IPS-NIHi11 (cell line): Measurements from ENCODE around the gene DNAJC6.

Experiments
- DNase-seq: peaks from one replicate; pipeline ENCODE4 v3.0.0; 2012; ENCODE audit warnings: mixed read lengths, low spot score

DNAJC6 gene

DNA sequence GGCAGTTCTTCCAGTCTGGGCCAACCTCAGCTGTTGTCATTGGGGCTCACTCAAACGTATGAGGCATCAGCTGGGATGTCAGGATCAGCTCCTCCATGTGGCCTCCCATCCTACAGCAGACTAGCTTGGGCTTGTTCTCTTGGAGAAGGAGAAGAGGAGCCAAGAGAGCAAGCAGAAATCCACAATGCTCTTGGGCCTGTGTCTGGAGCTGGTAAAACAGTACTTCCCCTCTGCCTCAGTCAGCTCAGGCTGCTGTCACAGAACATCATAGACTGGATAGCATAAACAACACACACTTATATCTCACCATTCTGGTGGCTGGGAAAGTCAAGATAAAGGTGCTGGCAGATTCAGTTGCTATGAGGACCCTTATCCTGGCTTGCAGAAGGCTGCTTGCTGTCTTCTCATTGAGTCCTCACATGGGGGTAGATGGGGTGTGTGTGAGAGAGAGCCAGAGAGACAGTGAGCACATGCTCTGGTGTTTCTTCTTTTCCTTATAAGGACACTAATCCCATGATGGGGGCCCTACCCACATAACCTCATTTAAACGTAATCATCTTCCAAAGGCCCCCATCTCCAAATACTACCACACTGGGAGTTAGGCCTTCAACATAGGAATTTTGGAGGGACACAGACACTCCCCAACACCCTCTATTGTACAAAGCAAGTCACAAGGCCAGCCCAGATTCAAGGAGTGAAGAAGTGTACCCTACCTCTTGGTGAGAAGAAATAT, 16.3 kb upstream of the DNAJC6 start:
- no peak for DNase-seq

DNA sequence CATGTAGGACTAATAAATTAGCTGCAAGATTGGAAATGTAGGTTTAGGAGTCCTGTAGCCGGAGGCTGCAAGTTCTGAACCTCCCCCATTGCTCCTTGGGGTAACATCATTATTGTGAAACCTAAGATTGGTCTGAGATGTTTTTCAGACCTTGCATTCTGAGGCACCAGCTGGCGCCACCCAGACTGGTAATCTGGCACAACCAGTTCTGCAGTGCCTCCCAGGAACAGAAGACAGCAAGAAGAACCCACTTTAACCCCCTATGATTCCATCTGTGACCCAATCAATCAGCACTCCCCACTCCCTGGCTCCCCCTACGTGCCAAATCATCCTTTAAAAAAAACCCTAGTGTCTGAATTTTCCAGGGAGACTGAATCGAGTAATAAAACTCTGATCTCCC, 11.6 kb upstream of the DNAJC6 start:
- no peak for DNase-seq

DNA sequence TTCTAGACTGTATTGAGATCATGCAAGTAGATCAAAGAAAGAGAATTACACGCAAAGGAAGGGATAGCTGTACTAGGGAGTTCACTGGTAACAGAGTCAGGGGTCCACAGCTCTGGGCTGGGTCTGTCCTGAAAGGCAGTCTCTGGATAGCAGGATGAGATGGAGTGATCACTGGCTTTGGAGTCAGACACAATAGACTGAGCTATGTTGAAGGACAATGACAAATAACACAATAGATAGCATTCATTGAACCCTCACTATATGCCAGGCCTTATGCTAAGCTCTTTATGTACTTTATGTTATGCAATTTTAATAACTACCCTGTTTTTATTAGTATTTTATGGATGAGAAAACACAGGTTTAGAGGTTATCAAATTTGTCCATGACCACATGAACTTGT, 10.0 kb upstream of the DNAJC6 start:
- no peak for DNase-seq

DNA sequence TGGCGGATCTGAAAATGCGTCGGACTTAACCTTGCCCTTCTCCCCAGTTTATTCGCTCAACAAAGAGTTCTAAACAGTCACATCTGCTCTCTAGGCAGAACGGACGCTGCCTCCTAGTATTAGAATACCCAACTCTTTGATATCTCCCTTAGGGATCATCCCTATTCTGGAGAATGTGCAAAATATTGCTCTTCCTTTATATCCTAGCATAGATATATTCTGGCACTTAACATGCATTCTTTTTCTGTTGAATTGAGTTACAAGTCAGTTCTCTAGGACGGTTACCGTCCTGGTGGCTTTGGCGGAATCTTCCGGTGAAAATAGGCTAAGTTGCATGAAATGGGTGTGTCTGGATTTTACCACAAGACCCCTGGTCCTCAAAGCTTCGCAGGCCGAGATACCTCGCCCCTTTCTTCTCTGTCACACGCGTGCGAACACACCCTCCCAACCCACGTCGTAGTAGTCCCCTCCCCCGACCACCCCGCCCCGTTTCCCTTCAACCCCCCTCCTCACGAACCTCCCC, 501 bp upstream of the DNAJC6 start:
- DNase-seq, result no peak

DNA sequence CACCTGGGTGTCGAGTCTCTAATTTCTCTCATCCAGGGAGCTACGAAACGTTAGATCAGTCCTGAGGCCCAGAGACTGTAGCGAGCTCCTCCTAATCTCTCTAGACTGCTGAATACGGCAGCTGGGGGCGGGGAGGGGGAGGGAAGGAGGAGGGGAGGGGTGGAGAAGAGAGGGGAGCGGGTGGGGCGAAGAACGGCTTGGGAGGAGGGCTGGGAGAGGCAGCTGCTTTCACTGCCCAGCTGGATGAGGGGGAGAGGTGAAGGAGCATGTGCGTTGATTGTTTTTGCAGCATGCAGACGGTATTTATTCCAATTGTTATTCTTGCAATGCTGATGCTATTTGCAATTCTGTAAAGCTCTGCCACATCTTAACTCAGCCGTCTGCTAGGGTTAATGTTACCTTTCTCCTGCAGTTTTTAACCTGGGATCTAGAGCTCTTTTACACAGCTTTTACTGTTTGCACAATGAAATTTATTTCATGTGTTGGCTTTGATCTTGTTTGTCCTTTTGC, 790 bp downstream of the DNAJC6 start:
- DNase-seq, result peak; percentile 78

DNA sequence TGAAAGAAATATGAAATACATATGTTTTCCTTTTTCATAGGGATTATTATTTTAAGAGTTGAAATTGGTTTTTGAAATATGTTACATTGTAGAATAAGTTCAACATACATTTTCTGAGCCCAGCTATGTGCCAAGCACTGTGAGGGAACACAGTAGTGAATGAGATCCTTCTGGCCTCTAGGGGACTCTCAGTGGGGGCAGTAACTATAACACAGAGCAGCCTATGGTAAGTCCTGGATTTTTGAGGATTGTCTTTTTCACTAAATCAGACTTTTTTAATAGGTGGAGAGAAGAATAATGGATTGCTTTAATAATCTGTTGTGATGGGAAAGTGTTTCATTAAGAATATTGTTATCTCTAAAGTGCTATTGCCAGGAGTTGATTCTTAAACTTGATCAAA, 2.4 kb downstream of the DNAJC6 start:
- DNase-seq, result no peak

DNA sequence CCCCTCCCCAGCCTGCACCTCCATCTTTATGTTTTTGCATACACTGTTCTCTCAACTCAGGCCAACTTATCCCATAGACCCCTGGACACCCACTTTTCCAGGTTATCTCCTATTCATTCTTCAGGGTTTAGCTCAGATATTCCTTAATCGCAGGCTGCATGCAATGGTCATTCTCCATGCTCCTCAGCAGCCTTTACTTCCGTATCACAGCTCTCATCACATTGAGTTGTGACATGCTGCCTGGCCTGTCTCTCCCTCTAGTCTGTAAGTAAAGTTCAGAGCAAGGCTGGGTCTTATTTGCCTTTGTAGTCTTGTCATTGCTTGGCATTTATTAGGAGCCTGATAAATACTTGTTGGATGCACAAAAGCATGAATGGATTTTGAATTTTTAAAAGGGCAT, 6.9 kb downstream of the DNAJC6 start:
- DNase-seq, result no peak

DNA sequence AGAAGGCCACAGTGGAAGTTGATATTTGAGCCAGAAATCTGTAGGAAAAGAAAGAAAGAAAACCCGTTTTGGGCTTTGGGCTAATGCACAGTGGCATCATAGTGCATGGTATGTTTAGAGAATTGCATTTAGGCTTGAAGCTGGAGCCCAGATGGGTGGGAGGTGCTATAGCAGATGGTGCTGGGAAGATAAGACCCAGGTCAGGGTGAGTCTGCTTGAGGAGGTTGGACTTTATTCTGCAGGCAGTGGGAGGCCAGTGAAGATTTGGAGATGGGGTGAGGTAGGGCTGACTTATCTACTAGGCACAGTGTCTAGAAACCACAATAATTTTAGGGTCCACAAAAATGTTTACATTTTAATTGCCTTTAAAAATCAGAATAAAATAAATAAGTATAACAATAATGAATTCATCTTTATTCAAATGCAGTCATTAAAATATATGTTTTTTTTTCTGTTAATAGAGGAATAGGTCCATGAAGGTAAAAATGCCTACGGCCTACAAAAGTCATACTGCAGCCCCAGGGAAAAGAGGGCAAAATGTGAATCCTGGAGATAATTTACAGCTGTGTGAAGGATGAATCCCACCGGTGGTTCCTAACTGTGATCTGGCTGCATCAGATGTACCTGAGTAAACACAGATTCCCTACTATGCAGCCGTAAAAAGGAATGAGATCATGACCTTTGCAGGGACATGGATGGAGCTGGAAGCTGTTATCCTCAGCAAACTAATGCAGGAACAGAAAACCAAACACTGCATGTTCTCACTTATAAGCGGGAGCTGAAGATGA, 8.7 kb downstream of the DNAJC6 start:
- DNase-seq, result no peak

DNA sequence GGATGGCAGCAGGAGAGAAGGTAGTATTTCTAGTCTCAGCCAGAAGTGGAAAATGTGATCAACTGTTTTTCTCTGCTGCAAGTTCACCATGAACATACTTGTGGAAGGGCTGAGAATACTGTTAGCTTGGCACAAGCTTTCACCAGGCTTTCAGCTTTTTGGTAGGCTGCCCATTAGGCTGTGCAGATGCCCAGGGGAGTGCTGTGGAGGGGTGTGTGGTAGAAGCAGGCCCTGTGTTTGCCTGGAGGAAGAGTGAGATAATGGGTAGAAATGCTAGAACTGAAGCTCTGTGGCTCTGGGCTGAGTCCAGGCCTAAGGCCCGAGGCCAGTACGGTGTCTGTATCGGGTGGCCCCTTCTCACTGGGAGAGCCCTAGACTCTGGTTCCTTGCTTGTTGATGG, 9.8 kb downstream of the DNAJC6 start:
- DNase-seq, result no peak

DNA sequence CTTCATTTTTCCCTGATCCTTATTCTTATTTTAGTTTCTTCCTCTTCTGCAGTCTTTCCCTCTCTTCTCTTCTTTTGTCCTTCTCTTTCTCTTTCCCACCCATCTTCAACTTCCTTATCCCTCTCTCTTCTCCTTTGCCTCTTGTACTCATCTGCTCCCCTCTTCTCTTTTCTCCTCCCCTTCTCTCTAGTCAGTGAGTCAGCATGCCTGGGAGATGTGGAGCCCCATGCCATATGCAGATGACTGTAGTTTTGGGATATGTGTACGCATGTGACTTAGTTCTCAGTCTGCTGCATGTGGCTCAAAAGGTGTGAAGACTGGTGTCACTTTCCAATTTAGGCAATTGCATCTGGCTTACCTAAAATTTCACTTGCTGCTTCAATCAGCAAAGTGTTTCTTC, 10.4 kb downstream of the DNAJC6 start:
- DNase-seq, result no peak

DNA sequence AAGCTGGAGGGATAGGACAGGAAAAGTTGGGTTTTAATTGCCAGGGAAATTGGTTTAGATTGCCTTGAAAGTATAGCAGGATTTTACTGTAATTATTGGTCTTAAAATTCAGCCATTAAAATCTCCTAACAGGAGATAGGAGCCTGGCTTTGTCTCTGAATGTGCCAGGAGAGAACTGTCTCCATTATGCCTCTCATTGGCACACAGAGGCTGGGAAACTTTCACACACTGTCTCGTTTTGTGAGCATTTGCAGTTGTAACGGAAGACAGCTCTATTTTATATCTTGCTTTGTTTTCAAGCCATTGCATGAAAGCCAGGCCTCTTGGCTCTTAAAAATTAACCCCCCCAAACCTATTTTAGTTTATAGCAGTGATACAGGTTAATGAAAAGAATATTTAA, 12.5 kb downstream of the DNAJC6 start:
- no peak for DNase-seq

DNA sequence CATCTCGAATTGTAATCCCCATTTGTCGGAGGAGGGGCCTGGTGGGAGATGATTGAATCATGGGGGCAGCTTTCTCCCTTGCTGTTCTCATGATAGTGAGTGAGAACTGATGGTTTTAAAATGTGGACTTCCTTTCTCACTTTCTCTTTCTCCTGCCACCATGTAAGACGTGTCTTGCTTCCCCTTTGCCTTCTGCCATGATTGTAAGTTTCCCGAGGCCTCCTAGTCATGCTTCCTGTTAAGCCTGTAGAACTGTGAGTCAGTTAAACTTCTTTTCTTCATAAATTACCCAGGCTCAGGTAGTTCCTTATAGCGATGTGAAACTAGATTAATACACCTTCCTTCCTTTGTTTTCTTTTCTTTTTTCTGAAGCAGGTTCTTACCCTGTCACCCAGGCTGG, 13.9 kb downstream of the DNAJC6 start:
- DNase-seq, result no peak

DNA sequence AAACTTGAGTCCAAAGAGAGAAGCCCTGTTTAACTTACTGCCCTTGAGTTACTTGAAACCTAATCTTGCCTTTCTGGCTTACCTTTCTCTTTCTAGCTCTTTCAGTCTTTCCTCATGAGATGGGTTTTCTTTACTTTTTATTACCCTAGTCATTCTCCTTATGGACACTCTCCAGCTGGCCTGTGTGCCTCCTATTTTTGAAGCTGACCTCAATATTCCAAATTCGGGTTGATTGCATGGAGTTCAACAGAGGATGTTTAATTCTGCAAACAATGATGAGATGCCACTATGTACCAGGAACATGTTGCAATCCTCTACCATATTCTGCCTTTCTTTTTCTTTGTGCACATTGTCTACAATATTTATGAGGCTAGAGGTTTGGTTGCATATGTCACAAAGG, 20.7 kb downstream of the DNAJC6 start:
- DNase-seq, result no peak

DNA sequence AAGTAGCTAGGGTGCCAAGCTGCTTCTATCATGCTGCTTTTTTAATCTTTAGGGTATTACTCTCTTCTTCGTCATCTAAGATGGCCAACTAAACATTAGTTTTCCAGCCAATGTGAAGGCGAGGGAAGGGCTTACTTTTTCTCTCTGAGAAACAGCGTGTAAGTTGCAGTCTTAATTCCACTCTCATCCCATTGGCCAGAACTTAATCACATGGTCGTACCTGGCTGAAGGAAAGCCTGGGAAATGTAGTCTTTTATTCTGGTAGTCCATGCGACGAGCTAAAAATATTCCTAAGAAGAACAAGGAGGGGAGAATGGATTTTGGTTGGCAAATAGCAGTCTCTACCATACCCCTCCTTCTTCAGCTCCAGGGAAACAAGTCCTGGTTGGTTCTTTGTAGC, 21.5 kb downstream of the DNAJC6 start:
- DNase-seq, result peak; percentile 44

DNA sequence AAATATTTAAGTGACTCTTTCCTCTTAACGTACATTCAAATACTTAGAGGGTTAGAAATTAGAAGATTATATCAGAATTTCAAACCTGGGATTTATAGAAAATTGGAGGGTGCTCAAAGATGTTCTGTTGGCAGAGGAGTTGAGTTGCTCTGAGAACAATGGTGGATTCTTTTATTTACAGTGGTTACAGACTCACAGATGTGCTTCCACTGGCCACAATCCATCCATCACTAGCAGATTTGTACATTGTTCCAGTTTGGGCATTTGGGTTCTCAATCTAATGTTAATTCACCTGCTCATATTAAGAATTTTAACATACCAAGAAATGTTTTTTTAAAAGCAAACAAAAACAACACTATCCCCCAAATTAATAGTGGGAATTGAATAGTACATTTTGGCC, 23.5 kb downstream of the DNAJC6 start:
- DNase-seq, result no peak

DNA sequence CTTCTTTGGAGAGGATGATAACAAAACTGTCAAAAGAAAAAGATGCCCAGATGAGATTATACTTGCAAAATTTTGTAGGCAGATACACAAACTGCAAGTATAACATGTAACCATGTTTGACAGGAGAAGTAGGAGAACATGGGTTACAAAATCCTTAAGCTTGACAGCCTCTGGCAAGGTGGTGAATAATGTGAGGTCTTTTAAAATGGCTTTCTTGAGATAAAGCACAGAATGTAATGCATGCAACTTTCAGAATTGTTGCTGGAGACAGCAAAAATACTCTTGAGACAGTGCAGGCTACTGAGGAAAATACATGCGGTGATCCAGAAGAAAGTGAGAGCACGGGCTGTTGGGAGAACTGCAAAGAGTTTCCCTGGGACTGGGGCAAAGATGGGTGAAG, 24.7 kb downstream of the DNAJC6 start:
- no peak for DNase-seq

DNA sequence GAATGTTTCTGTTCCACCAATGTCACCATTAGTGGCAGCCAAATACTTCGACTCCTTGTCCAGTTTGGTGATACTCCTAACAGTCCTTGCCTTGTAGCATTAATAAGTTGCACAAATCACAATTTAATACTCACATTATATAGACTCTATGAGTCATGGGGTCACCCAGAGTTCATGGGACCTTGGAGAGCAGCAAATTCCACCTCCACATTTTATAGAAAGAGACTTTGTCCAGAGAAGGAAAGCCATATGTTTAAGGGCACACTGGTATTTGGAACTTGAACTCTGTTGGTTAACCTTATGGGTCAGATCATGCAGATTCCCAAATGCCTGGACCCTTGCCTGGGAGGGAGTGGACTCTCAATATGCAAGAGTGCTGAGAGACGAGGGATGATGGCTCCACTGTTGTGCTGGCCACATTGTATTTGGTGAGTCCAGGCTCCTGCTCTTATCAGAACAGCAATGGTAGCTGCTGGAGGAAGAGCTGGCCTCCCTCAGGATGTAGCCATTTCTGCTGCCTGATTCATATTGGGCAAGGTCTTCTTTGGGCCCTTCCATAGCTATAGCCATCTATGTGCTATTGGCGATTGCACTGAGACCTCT, 30.6 kb downstream of the DNAJC6 start:
- DNase-seq, result no peak

DNA sequence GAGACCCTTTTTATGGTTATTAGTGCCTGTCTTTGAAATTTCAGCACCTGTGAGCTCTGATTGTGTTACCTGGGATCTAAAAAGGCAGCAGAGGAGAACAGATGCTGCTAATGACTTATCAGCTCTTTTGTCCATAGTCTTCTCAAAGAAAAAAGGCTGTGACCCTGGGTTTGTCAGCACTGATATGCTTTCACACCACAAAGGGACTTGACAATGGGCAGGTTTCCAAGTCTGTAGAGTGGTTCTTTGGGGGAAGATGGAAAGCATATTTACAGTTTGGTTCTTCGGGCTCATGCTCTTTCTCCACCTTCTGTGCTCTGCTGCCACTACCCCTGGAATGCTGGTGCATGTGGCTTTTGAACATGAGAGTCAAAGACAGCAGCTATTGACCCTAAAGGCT, 32.0 kb downstream of the DNAJC6 start:
- DNase-seq, result no peak

DNA sequence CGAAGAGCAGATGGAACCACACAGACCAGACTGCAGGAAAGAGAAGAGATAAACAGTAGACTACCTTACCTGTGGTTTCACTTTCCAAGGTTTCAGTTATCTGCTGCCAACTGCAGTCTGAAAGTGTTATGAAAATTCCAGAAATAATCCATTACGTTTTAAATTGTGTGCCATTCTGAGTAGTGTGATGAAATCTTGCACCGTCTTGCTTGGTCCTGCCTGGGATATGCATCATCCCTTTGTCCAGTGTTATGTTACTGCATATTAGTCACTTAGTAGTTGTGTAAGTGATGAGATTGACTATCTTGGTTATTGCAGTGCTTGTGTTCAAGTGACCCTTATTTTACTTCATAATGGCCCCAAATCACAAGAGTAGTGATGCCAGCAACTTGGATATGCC, 33.9 kb downstream of the DNAJC6 start:
- no peak for DNase-seq

DNA sequence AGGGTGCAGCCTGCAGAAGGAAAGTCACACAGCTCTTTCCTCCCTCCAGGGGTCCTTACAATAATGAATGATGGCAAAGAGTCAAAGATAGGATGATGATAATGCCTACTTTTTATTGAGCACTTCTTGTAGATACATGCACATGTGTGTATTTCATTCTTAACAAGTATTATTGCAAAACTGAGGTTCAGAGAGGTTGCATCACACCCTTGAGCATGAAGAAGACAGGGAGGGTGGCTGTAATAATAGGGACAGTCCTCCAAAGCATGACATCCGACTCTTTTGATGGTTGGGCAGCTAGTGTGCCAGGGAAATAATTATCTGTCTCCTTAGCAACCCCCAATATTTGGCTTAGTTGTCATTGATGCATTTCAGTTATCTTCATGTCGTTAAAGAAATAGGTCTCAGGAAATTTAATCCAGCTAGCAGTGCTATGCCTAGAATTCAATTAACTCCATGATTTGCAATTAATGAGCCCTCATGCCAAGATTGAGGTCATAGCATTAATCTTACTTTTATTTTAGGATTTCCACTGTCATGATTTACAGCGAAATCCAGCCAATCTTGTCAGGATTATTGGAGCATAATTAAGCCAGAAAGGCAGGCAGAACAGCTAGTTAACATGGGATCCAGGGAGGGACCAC, 35.0 kb downstream of the DNAJC6 start:
- no peak for DNase-seq

DNA sequence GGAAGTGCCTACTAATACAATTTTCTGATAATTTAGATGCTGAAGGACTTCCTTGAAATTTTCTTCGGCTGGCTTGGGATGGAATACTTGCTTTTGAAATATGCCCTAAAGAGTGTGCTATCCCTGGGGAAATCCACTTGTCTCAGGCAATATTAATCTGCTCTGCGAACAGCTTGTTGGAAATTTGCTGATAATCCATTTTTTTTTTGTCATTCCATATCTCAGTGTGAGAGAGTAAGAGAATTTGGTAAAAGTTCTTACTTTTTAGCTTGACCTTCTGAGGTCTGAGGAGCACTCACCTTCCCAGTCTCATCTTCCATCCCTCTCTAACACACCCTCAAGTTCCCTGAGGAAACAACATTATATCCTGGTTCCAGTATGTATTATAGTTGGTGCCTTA, 36.8 kb downstream of the DNAJC6 start:
- DNase-seq, result no peak

DNA sequence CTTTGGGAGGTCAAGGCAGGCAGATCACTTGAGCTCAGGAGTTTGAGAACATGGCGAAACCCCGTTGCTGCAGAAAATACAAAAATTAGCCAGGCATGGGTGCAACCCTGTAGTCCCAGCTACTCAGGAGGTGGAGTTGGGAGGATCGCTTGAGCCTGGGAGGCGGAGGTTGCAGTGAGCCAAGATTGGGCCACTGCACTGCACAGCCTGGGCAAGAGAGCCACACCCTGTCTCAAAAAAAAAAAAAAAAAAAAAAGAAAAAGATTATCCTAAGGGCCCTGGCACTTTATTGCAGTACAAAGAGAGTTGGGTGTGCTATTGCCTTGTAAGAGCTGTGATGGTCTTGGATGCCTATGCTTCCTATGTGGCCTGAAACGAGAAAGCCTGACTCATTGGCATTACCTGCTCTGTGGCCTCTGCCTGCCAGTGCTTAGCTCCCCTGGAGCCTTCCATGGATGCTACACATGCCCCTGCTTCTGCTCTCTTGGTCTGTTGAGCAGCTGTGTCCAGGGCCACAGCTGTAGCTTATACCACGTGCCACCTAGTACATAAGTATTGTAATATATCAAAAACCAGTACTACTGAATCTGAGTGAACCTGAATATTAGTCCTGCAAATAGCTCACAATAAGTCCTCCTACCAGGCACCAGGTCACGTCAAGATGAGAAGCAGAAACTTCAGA, 45.8 kb downstream of the DNAJC6 start:
- no peak for DNase-seq
